ENCODE data around the gene CC2D1A. TPM values are rescaled to one million over a fixed set of nuclear protein-coding genes. Genes with fewer than 3 reads are reported as not detected.

CC2D1A gene
- polyA plus RNA-seq, 1 of the 3 experiments (the other 2 are of a cell fraction) = 24.2 TPM

DNA sequence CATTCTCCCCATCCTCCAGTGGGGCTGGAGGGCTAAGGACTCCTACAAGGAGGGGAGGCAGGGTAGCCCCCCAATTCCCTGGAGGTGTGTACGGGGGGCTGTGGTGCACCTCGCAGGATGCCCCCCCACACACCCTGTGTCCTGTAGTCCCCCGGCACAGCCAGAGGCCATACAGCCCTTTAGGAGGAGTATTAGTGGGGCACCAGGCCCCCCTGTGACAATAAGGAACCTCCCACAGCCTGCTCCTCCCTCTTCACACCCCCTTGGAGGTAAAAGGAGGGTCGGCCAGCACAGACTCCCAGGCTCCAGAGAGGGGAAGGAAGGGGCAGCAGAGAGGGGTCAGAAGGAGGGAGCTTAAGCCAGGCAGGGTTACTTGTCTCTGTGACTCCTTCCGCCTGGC is 29.2 kb upstream of the CC2D1A start, which contains the start of gene NANOS3:
TSS of gene NANOS3 (plus strand) at position 301 of the 400 bp plus-strand sequence. CDS start 115 bp downstream, outside the sequence.
- Histone ChIP-seq H3K9me2 (no peaks in the 10 kb centered on the region), H3K4me1 (ENCODE audit: control insufficient read depth in 1 of 2, insufficient read depth in 2 of 2, low read depth in 1 of 2, low read length in 1 of 2) (peaks cover 7 to 22% of the 10 kb centered on the region in 2 experiments; a peak in 3 of 4 replicates), H3K79me2 (ENCODE audit: insufficient read depth) (no peaks in the 10 kb centered on the region), H3K4me2 (no peak within 1 kb of the TSS), H3K27me3 (ENCODE audit: insufficient read depth) (no peaks in the 10 kb centered on the region), H3K4me3 (ENCODE audit: low read depth in 2 of 2, low read length in 1 of 2) (no peak within 1 kb of the TSS), H4K20me1 (ENCODE audit: insufficient read depth) (no peaks in the 10 kb centered on the region), H3K9ac (no peak within 1 kb of the TSS), H2AFZ (ENCODE audit: low read depth) (no peak within 1 kb of the TSS), H3K9me3 (no peaks in the 10 kb centered on the region), H3F3A (replicated peaks; ENCODE audit: insufficient read depth) (peaks cover 2% of the 10 kb centered on the region), H3K36me3 (replicated peaks in 1 of 2; ENCODE audit: control insufficient read depth in 1 of 2, insufficient read depth in 2 of 2, low read length in 1 of 2) (no peaks in the 10 kb centered on the region), H3K27ac (ENCODE audit: low read depth in 2 of 2, low read length in 1 of 2) (no peak within 1 kb of the TSS)
- 48% methylated on average over 5 of the region's 5 CpGs for WGBS (ENCODE audit: low lambda C conversion rate)
- CTCF ChIA-PET = interaction anchor here (0.7 to 13.8 kb wide), 5 partner anchors 155 to 260 kb away, joined by 3 to 146 read pairs (median 3); partner anchors contain the start of genes ASF1B, IL27RA and MISP3
- TF ChIP-seq GATA2 (CRISPR knock-in tag; IDR thresholded peaks at IDR 0.05) (no peak), TAF1 (IDR thresholded peaks at IDR 0.05; ENCODE audit: borderline replicate concordance, low read depth, low read length) (no peak), EP300 (IDR thresholded peaks at IDR 0.05; ENCODE audit: borderline replicate concordance in 1 of 2, low read depth in 1 of 2, low read length in 1 of 2) (no peak), POLR2AphosphoS5 (IDR thresholded peaks at IDR 0.05; ENCODE audit: low read depth, low read length) (no peak), ELF1 (IDR thresholded peaks at IDR 0.05) (no peak), JUND (IDR thresholded peaks at IDR 0.05) (no peak), RAD21 (IDR thresholded peaks at IDR 0.05; ENCODE audit: low read length) (no peak), SMC3 (IDR thresholded peaks at IDR 0.05; ENCODE audit: low read depth, low read length) (no peak), MEF2A (IDR thresholded peaks at IDR 0.05; ENCODE audit: borderline replicate concordance, low read depth) (no peak), GABPA (IDR thresholded peaks at IDR 0.05; ENCODE audit: low read depth) (no peak), PBX3 (IDR thresholded peaks at IDR 0.05) (no peak), FOXM1 (IDR thresholded peaks at IDR 0.05; ENCODE audit: low read depth) (no peak)
- POLR2A ChIA-PET = no interaction called here
- peak; percentile 17 for DNase-seq

- Histone ChIP-seq H3K9me2 (no peaks in the 10 kb centered on the region), H3K9me3 (no peaks in the 10 kb centered on the region), H3K27ac (ENCODE audit: low read depth in 2 of 2, low read length in 1 of 2) (no peak overlapping the region), H3K4me2 (no peak overlapping the region), H3K27me3 (ENCODE audit: insufficient read depth) (no peaks in the 10 kb centered on the region), H3K4me3 (ENCODE audit: low read depth in 2 of 2, low read length in 1 of 2) (no peak overlapping the region), H3K79me2 (ENCODE audit: insufficient read depth) (no peaks in the 10 kb centered on the region), H2AFZ (ENCODE audit: low read depth) (no peak overlapping the region), H4K20me1 (ENCODE audit: insufficient read depth) (no peaks in the 10 kb centered on the region), H3K9ac (no peak overlapping the region), H3K4me1 (ENCODE audit: control insufficient read depth in 1 of 2, insufficient read depth in 2 of 2, low read depth in 1 of 2, low read length in 1 of 2) (peaks cover 7 to 23% of the 10 kb centered on the region in 2 experiments; a peak in 3 of 4 replicates), H3F3A (replicated peaks; ENCODE audit: insufficient read depth) (no peaks in the 10 kb centered on the region), H3K36me3 (replicated peaks in 1 of 2; ENCODE audit: control insufficient read depth in 1 of 2, insufficient read depth in 2 of 2, low read length in 1 of 2) (no peaks in the 10 kb centered on the region)
- no peak for TF ChIP-seq EP300 (IDR thresholded peaks at IDR 0.05; ENCODE audit: borderline replicate concordance in 1 of 2, low read depth in 1 of 2, low read length in 1 of 2)
- no peak for TF ChIP-seq ZBTB33 (IDR thresholded peaks at IDR 0.05; ENCODE audit: borderline replicate concordance, low read depth)
- no peak for TF ChIP-seq PBX3 (IDR thresholded peaks at IDR 0.05)
- TF ChIP-seq TCF12 (IDR thresholded peaks at IDR 0.05) = no peak
- no peak for TF ChIP-seq FOXJ3 (CRISPR knock-in tag; IDR thresholded peaks at IDR 0.05)
- no peak for TF ChIP-seq FOXM1 (IDR thresholded peaks at IDR 0.05; ENCODE audit: low read depth)
- TF ChIP-seq RCOR1 (IDR thresholded peaks at IDR 0.05; ENCODE audit: low read length) = no peak
- TF ChIP-seq TAF1 (IDR thresholded peaks at IDR 0.05; ENCODE audit: borderline replicate concordance, low read depth, low read length) = no peak
- TF ChIP-seq MEF2A (IDR thresholded peaks at IDR 0.05; ENCODE audit: borderline replicate concordance, low read depth) = no peak
- TF ChIP-seq FOSL2 (IDR thresholded peaks at IDR 0.05; ENCODE audit: borderline replicate concordance, low read depth) = no peak
- no peak for TF ChIP-seq NFIC (IDR thresholded peaks at IDR 0.05; ENCODE audit: borderline replicate concordance)
- TF ChIP-seq, protein P1, sequence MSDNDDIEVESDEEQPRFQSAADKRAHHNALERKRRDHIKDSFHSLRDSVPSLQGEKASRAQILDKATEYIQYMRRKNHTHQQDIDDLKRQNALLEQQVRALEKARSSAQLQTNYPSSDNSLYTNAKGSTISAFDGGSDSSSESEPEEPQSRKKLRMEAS (IDR thresholded peaks at IDR 0.05; ENCODE audit: low read depth) = no peak
- ChIA-PET CTCF (interaction anchor here (0.7 to 13.8 kb wide), 6 partner anchors 11 to 259 kb away, joined by 3 to 146 read pairs (median 3); partner anchors contain the start of genes ASF1B, IL27RA and MISP3), POLR2A (no interaction called here)
- no peak for DNase-seq
- 91% methylated on average over 17 of the region's 27 CpGs for WGBS (ENCODE audit: low lambda C conversion rate)
These were observed 28.7 kb upstream of the CC2D1A start for GRCh38 chr19:13877303-13877702.
